PC-3 (cell line): Measurements from ENCODE around the gene SLC45A3.

Experiments
- CTCF ChIP-seq: fragments of 300-600 bp; sonication (generic); conservative IDR thresholded peaks from 2 replicates; pipeline ENCODE4 v1.5.1; 2017; ENCODE audit warnings: antibody characterized with exemption, low read depth, mild to moderate bottlenecking, low read length
- EZH2 ChIP-seq: fragments of 300-600 bp; sonication (generic); IDR thresholded peaks from one replicate; pipeline ENCODE4 v1.6.1; 2017; ENCODE audit warnings: antibody characterized with exemption, mild to moderate bottlenecking, low read length; ENCODE audit not compliant: unreplicated experiment
- EZH2phosphoT487 ChIP-seq: fragments of 300-600 bp; sonication (generic); IDR thresholded peaks from 2 replicates; pipeline ENCODE4 v1.6.1; 2018; ENCODE audit warnings: mild to moderate bottlenecking, antibody characterized with exemption, low read length, borderline replicate concordance

DNA sequence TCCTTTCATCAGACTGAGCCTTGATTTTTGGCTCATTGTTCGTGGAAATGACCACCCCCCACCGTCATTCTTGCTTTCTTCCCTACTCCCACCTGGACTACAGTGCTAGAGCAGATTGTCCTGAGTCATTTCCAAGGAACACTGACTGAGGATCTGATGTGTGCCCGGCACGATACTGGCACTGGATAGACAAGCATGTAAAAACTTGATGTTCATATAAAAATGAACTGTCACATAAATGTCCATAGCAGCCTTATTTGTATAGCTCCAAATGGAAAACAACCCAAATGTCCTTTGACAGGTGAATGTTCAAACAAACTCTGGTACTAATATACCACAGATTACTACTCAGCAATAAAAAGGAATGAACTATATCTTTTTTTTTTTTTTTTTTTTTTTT is 18.6 kb upstream of the SLC45A3 start:
- TF ChIP-seq CTCF: no peak
- no peak for TF ChIP-seq EZH2
- TF ChIP-seq EZH2phosphoT487: no peak
